ENCODE measurements around the gene SMC1A. TPM values are rescaled to one million over a fixed set of nuclear protein-coding genes. Genes with fewer than 3 reads are reported as not detected.

The SMC1A gene
- total and polyA plus RNA-seq, 2 of the 8 experiments (the other 6 are each of a cell fraction or from before 2014, with no cell fraction given) = 22.2 to 98.1 TPM

- TF ChIP-seq SRF (IDR thresholded peaks at IDR 0.05; ENCODE audit: low read depth, low read length) (no peak), TEAD4 (IDR thresholded peaks at IDR 0.05; ENCODE audit: low read depth, low read length) (no peak), SIX5 (IDR thresholded peaks at IDR 0.05; ENCODE audit: low read depth, low read length) (no peak), CHD1 (IDR thresholded peaks at IDR 0.05; ENCODE audit: low read depth, low read length) (no peak), RAD21 (IDR thresholded peaks at IDR 0.05 in 1 of 2, conservative IDR thresholded peaks at IDR 0.05 in 1 of 2; ENCODE audit: low read depth in 2 of 2, low read length in 2 of 2) (no peak), KDM5A (IDR thresholded peaks at IDR 0.05; ENCODE audit: low read length) (no peak), SIN3A (conservative IDR thresholded peaks at IDR 0.05 in 1 of 2, IDR thresholded peaks at IDR 0.05 in 1 of 2; ENCODE audit: low read depth in 1 of 2, low read length in 2 of 2) (no peak), KDM1A (IDR thresholded peaks at IDR 0.05; ENCODE audit: borderline replicate concordance, low read length) (no peak), SUZ12 (IDR thresholded peaks at IDR 0.05; ENCODE audit: low read length) (no peak), ATF3 (IDR thresholded peaks at IDR 0.05; ENCODE audit: insufficient read depth, low read depth, low read length) (no peak), SP2 (IDR thresholded peaks at IDR 0.05; ENCODE audit: low read length) (no peak), SAP30 (IDR thresholded peaks at IDR 0.05; ENCODE audit: insufficient read depth, insufficient replicate concordance, low read length) (no peak)
Measured at GRCh38 chrX:53395605-53396298, 26.7 kb downstream of the SMC1A start (continued).
